Measurements from ENCODE around the gene LRRC27. TPM values are rescaled to one million over a fixed set of nuclear protein-coding genes. Genes with fewer than 3 reads are reported as not detected.
A peak's percentile ranks its signal among the peaks of the same experiment; 100 is the strongest.

Gene LRRC27
- total RNA-seq, 1 donor from 2014 or later: 13.8 TPM

DNA sequence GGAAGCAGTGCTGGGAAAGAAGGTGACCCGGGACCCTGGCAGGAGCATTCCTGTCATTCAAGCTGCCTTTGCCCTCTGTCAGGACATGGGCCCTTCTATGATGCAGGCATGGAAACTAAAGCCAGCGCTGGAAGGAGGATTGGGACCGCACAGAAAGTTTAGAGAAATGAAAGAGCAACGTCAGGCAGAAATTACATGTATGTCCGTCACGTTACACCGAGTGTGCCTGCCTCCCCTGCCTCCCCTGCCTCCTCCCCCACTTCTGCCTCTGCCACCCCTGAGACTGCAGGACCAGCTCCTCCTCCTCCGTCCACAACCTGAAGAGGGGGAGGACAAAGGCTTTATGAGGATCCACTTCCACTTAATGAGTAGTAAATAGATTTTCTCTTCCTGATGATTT lies 51.1 kb downstream of the LRRC27 start:
- Mint-ChIP-seq H3K4me1 (ENCODE audit: low read depth, unreplicated experiment) (peaks cover 14% of the 10 kb centered on the region), H3K4me3 (ENCODE audit: unreplicated experiment) (no peak overlapping the region), H3K9me3 (ENCODE audit: unreplicated experiment) (peaks cover 11% of the 10 kb centered on the region), H3K36me3 (ENCODE audit: unreplicated experiment) (peaks cover 14% of the 10 kb centered on the region), H3K27me3 (ENCODE audit: unreplicated experiment) (peaks cover 4% of the 10 kb centered on the region), H3K27ac (ENCODE audit: unreplicated experiment) (no peak overlapping the region)
- TF ChIP-seq, protein P1, sequence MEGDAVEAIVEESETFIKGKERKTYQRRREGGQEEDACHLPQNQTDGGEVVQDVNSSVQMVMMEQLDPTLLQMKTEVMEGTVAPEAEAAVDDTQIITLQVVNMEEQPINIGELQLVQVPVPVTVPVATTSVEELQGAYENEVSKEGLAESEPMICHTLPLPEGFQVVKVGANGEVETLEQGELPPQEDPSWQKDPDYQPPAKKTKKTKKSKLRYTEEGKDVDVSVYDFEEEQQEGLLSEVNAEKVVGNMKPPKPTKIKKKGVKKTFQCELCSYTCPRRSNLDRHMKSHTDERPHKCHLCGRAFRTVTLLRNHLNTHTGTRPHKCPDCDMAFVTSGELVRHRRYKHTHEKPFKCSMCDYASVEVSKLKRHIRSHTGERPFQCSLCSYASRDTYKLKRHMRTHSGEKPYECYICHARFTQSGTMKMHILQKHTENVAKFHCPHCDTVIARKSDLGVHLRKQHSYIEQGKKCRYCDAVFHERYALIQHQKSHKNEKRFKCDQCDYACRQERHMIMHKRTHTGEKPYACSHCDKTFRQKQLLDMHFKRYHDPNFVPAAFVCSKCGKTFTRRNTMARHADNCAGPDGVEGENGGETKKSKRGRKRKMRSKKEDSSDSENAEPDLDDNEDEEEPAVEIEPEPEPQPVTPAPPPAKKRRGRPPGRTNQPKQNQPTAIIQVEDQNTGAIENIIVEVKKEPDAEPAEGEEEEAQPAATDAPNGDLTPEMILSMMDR (IDR thresholded peaks at IDR 0.05; ENCODE audit: partially characterized antibody, unreplicated experiment): no peak
- DNase-seq: peak; percentile 9

- Mint-ChIP-seq H3K27ac (ENCODE audit: unreplicated experiment) (peak overlapping the region; percentile 54), H3K9me3 (ENCODE audit: unreplicated experiment) (peaks cover 11% of the 10 kb centered on the region), H3K36me3 (ENCODE audit: unreplicated experiment) (peaks cover 14% of the 10 kb centered on the region)
These were observed 51.8 kb downstream of the LRRC27 start for GRCh38 chr10:132383751-132384196.

GRCh38 chr10:132384618-132385388 lies 52.8 kb downstream of the LRRC27 start:
- H3K4me1 Mint-ChIP-seq (ENCODE audit: low read depth, unreplicated experiment): peaks cover 11% of the 10 kb centered on the region
- no peak for DNase-seq
- TF ChIP-seq, protein P1 (IDR thresholded peaks at IDR 0.05; ENCODE audit: partially characterized antibody, unreplicated experiment): no peak
- H3K9me3 Mint-ChIP-seq (ENCODE audit: unreplicated experiment): peaks cover 9% of the 10 kb centered on the region
- H3K4me3 Mint-ChIP-seq (ENCODE audit: unreplicated experiment): peak overlapping the region; percentile 2
- no peak overlapping the region for H3K27ac Mint-ChIP-seq (ENCODE audit: unreplicated experiment)
- H3K36me3 Mint-ChIP-seq (ENCODE audit: unreplicated experiment): peaks cover 9% of the 10 kb centered on the region
- H3K27me3 Mint-ChIP-seq (ENCODE audit: unreplicated experiment): peaks cover 4% of the 10 kb centered on the region

More at GRCh38 chr10:132383751-132384196, 51.8 kb downstream of the LRRC27 start:
- peak; percentile 22 for DNase-seq
- H3K4me1 Mint-ChIP-seq (ENCODE audit: low read depth, unreplicated experiment): peaks cover 11% of the 10 kb centered on the region
- peak overlapping the region; percentile 2 for H3K4me3 Mint-ChIP-seq (ENCODE audit: unreplicated experiment)
- peaks cover 4% of the 10 kb centered on the region for H3K27me3 Mint-ChIP-seq (ENCODE audit: unreplicated experiment)
- TF ChIP-seq, protein P1 (IDR thresholded peaks at IDR 0.05; ENCODE audit: partially characterized antibody, unreplicated experiment): no peak

- DNase-seq: no peak
- H3K27me3 Mint-ChIP-seq (ENCODE audit: unreplicated experiment): peaks cover 4% of the 10 kb centered on the region
- no peak overlapping the region for H3K4me3 Mint-ChIP-seq (ENCODE audit: unreplicated experiment)
- H3K9me3 Mint-ChIP-seq (ENCODE audit: unreplicated experiment): peaks cover 9% of the 10 kb centered on the region
- peaks cover 9% of the 10 kb centered on the region for H3K36me3 Mint-ChIP-seq (ENCODE audit: unreplicated experiment)
- TF ChIP-seq, protein P1 (IDR thresholded peaks at IDR 0.05; ENCODE audit: partially characterized antibody, unreplicated experiment): no peak
- H3K27ac Mint-ChIP-seq (ENCODE audit: unreplicated experiment): no peak overlapping the region
- peaks cover 11% of the 10 kb centered on the region for H3K4me1 Mint-ChIP-seq (ENCODE audit: low read depth, unreplicated experiment)
These were observed 53.3 kb downstream of the LRRC27 start for GRCh38 chr10:132385389-132385667.

DNA sequence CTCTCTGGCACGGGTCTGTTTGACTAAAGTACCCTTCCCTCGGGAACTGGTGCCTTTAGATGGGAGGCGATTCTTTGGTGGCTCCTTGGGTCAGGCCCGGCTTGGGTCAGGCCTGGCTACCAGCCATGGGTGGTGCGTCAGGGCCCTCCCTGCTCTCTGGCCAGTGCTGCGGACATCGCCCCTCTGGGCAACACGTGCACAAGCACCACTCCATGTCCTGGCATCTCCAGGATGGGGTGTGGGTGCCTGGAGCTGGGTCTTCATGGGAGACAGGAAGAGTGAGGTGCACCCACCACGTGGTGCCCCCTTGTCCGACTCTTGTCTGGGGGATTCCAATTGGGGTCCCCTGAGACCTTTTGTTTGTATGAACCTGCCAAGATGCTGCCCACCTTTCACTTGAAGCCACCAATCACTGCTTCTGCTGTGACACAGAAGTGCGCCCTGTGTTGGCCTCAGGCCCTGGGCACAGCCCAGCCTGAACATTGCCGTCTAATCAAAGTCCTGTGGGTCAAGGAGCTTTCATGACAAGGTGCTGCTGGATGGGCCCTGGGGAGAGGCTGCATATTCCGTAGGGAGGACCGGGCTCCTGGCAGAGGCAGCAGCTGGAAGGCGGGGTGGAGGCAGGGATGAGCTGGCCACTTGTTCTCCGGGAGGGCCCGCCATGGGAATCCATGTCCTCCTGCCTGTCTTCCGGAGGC lies 53.9 kb downstream of the LRRC27 start:
- TF ChIP-seq, protein P1 (IDR thresholded peaks at IDR 0.05; ENCODE audit: partially characterized antibody, unreplicated experiment): no peak

More for the DNA sequence above, 53.9 kb downstream of the LRRC27 start:
- Mint-ChIP-seq H3K9me3 (ENCODE audit: unreplicated experiment) (peaks cover 9% of the 10 kb centered on the region), H3K4me3 (ENCODE audit: unreplicated experiment) (no peak overlapping the region), H3K27ac (ENCODE audit: unreplicated experiment) (no peak overlapping the region), H3K4me1 (ENCODE audit: low read depth, unreplicated experiment) (peaks cover 11% of the 10 kb centered on the region), H3K27me3 (ENCODE audit: unreplicated experiment) (peaks cover 6% of the 10 kb centered on the region), H3K36me3 (ENCODE audit: unreplicated experiment) (peaks cover 9% of the 10 kb centered on the region)
- no peak for DNase-seq
